GM21737 (cell line): Measurements from ENCODE around the gene GRIK2.

ENCODE experiments used
- ATAC-seq: cut with Tn5 transposase; IDR thresholded peaks from one replicate; pipeline ENCODE4 v1.9.1; 2021; ENCODE audit warnings: mild to moderate bottlenecking, moderate library complexity; ENCODE audit not compliant: unreplicated experiment

Gene GRIK2

GRCh38 chr6:101703311-101703710 lies 309.8 kb downstream of the GRIK2 start:
- no peak for ATAC-seq

- no peak for ATAC-seq
Observed at GRCh38 chr6:101705866-101706265, 312.4 kb downstream of the GRIK2 start.

GRCh38 chr6:101706576-101706975 lies 313.1 kb downstream of the GRIK2 start:
- ATAC-seq: no peak

GRCh38 chr6:101711518-101711917 lies 318.0 kb downstream of the GRIK2 start:
- ATAC-seq: no peak

- no peak for ATAC-seq
Observed at GRCh38 chr6:101716387-101716786, 322.9 kb downstream of the GRIK2 start.

- no peak for ATAC-seq
Observed at GRCh38 chr6:101716810-101717209, 323.3 kb downstream of the GRIK2 start.

- no peak for ATAC-seq
Observed at GRCh38 chr6:101719521-101719920, 326.0 kb downstream of the GRIK2 start.

GRCh38 chr6:101722471-101722870 lies 329.0 kb downstream of the GRIK2 start:
- no peak for ATAC-seq

GRCh38 chr6:101722991-101723579 lies 329.6 kb downstream of the GRIK2 start:
- no peak for ATAC-seq

GRCh38 chr6:101728388-101728787 lies 334.9 kb downstream of the GRIK2 start:
- no peak for ATAC-seq

- ATAC-seq: no peak
Observed at GRCh38 chr6:101728956-101729355, 335.4 kb downstream of the GRIK2 start.

- no peak for ATAC-seq
Observed at GRCh38 chr6:101730954-101731353, 337.4 kb downstream of the GRIK2 start.

GRCh38 chr6:101733899-101734298 lies 340.4 kb downstream of the GRIK2 start:
- no peak for ATAC-seq

- no peak for ATAC-seq
Observed at GRCh38 chr6:101738481-101738880, 345.0 kb downstream of the GRIK2 start.

- ATAC-seq: no peak
Observed at GRCh38 chr6:101740631-101741030, 347.1 kb downstream of the GRIK2 start.

- ATAC-seq: no peak
Observed at GRCh38 chr6:101741474-101742171, 348.1 kb downstream of the GRIK2 start.

GRCh38 chr6:101747160-101747559 lies 353.7 kb downstream of the GRIK2 start:
- no peak for ATAC-seq

GRCh38 chr6:101747716-101748115 lies 354.2 kb downstream of the GRIK2 start:
- ATAC-seq: no peak

GRCh38 chr6:101755931-101756330 lies 362.4 kb downstream of the GRIK2 start:
- ATAC-seq: no peak

- ATAC-seq: no peak
Observed at GRCh38 chr6:101758368-101758767, 364.9 kb downstream of the GRIK2 start.

- no peak for ATAC-seq
Observed at GRCh38 chr6:101760843-101761621, 367.5 kb downstream of the GRIK2 start.

GRCh38 chr6:101762851-101763250 lies 369.3 kb downstream of the GRIK2 start:
- no peak for ATAC-seq
